Activated T-cell treated with anti-CD3 and anti-CD28 coated beads for 4 hours (primary cell): ENCODE data around the gene TMEM132D.
"Not testable (repeated sequence)": the region's sequence is repeated elsewhere in the genome, so short reads cannot be mapped to it uniquely, and the experiment has no call there.

Source experiments
- DNase-seq: peaks from one replicate; pipeline ENCODE4 v3.0.0-alpha.2; 2020

The TMEM132D gene

DNA sequence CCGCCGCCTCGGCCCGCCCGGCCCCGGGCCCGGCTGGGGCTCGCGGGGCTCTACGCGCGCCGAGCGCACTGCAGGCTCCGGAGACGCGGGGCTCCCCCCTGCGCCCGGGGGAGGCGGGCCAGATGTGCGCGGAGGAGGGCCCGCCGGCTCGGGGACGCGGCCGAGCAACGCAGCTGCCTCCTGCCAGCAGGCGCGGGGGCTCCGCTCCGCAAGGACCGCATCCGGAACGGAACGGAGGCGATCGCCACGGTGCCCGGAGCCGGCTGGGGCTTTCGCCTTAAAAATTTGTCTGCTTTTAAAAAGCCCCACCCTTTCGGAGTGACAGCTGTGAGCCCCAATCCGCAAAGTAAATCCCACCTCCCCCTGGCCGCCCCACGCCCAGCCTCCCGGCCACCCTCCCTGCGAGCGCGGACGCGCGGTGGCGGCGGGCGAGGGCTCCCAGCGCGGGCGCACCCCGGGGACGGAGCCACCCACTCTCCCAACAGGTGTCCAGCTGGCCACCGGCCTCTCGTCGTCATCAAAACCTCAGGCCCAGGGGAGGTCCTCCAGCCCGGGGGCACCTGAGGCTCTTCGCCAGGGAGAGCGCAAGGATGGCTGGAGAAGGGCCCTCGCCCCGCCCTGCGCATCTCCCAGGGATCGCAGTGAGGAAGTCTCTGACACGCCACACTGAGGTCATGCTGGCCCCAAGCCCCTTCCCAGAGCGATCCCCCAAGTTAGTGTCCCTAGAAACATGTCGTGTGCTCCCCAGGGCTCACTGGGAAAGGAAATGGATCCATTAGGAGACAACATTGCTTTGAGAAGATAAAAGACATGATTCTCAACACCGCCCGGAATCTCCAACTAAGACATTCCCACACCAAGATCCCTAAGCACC, at the start of gene TMEM132D:
Gene TMEM132D, minus strand, starts transcription at position 70 of the 874 bp plus-strand sequence.
- no peak for DNase-seq

DNA sequence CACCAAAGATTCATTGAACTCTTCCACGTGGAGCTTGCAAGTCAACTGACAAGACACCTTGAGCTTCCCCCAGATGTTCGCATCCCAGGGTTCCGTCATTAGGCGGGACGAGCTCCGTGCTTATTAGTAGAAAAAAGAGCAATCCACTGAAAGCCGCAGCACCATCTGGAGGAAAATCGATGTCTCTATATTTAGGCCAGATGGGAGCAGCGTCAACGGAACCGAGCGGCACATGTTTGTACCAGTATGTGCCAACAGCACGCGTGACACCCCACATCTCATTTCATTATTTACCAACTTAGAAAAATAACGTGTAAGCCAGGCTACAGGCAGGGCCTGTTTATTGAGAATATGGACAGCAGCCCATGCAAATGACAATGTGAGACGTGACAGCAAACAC, 45.8 kb upstream of the TMEM132D start:
- DNase-seq: no peak

DNA sequence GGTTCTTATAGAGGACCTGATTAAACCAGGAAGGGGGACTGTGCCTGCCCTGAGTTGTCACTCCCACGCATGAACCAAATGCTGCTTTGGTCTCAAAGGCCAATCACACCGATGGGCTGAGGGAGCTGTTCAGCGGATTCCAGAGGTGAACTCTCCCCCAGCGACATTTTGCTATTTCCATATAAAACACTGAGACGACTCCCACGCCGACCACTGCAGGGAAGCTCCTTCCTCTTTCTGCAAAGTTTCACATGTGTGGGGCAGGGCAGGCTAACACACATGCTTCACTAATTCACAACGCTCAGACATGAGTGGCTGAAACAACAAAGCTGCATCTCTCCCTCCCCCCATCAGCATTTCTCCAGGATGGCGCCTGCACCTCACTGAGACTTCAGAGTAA, 37.8 kb upstream of the TMEM132D start:
- no peak for DNase-seq

DNA sequence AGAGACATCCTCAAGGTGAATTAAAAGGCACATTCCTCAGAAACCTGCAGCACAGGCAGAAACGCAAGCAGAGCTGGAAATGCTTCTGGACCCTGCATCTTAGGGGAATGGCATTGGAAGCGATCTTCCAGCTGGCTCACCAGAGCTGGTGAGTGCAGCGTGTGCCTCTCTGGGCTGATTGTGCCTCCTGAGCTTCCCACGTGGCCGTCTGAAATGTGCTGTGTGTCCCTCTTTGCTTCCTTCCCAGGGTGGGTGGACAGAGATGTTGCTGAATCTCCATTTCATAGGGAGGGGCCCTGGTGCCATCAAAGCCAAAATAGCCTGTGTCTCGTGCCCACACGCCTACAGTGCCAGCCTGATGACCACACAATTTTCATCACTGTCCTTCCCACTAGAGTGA, 34.3 kb upstream of the TMEM132D start:
- DNase-seq: no peak

DNA sequence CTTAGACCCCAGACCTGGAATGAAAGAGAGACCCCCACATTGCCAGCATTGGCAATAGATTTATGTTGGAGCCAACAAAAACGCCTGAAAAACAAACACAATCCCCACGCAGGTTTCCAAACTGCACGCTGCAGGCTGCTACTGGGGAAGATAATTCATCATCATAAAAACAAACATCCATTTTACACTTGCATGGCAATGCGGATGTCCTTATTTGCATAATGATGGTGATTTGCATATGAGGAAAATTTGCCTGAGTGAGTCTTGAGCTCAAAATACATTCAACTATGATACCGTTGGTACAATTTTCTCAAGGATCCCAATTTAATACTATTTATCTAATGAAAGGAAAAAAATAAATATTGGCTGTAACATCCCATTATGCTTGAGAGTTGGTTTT, 33.6 kb upstream of the TMEM132D start:
- DNase-seq: no peak

DNA sequence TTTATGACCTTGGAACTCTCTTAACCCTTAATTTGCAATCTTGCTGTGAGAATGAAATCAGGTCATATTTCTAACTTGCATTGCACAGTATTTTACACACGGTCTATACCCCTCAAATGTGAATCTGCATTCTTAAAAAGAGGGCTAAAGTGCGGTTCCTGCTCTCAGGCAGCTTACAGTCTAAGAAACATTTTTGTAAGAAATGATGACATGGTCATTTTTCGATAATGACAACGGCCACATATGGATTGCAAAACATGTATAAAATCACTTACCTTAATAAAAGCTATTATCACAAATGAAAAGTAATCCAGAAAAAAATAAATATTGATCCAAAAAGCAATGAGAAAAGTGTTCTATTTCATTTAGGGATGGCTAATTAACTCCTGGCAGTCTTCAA, 24.8 kb upstream of the TMEM132D start:
- no peak for DNase-seq

DNA sequence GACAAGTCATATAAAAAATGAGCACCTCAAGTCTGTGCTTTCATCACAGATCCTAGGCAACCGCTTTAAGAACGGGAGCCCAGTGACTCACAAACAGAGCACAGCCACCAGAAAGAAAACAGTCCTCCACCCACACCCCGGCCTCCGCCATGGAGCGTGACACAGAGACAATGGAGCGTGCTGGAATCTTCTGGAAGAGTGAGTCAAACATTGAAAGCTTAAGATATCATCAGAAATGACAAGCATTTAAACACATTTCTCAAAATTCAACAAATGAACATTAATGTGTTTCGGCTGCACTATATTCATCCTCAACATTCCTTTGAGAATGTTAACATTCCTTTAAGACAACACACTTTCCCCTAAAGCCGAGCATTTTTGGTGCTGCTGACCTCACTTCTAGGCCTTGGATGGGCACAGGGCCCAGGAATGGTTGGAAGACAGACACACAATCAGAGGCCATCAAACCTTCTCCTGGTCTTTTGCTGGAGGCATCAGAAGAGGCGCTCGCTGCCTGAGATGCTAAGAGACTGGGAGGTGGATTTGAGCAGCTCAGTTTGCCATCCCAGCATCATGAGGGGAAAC, 23.6 kb upstream of the TMEM132D start:
- no peak for DNase-seq

DNA sequence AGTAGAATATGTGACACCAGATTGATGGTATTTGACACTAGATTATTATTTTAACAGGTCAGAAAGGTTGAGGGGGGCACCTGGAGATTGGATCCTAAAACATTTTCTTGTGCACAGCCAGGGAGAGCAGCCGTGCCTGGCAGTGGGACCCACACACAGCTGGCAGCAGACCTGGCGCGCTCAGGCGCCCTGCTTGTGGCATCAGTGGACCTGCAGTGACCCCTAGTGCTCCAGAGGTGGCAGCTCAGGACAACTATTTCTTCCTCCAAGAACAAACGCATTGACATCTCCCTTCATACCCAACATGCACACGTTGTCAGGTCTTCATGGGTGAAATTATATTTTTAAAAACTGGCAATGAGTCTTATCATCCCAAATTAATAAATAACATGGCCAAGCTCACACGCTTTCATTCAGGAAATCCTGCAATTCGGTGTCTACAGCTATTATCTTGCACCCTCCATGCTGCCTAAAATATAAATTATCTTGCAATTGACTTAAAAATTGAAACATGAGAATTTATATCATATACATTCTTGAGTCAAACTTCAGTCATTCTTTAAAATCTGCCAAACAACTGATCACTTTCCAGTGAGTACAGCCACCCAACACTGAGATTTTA, 7.7 kb upstream of the TMEM132D start:
- no peak for DNase-seq

DNA sequence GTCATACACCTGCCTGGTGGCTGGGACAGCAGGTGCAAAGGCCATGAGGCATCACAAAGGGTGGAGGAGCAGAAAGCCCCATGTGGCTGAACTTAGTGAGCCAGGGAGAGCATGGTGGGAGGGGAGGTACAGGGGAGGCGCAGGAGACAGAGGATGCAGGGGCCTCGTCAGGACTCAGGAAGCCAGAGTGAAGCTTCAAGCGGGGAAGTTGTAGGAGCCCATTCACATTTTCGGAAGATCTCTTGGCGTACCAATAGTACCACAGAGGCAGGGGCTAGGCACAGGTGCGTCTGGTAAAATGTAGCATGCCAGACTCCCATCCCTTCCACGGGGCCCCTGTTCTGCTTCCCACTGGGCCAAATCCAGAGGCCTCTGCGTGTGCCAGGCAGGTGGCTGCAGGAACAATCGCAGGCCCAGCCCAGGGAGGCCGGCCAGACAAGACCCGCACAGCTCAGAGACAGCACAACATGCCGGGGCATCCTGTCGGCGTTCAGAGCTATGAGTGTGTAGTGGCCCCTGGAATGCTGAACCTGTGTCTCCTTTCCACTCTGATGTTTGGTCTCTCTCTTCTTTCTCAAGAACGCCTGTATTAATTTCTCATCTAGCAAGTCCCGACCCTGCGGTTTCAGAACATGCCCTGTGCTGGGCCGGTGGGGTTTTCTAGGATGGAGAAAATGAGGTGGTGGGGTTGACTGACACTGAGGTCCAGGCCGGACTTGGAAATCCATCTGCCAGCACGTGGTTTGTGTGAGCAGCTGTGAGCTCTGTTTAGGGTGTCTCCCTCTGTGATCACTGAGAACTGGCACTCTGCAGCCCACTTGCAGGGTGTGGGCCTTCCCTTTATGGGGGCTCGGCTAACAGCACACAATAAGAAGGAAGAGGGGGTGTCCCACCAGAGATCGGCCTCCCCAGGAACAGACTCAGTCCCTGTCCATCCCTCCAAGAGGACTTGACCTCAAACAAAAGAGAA, 5.5 kb upstream of the TMEM132D start:
- DNase-seq: no peak

DNA sequence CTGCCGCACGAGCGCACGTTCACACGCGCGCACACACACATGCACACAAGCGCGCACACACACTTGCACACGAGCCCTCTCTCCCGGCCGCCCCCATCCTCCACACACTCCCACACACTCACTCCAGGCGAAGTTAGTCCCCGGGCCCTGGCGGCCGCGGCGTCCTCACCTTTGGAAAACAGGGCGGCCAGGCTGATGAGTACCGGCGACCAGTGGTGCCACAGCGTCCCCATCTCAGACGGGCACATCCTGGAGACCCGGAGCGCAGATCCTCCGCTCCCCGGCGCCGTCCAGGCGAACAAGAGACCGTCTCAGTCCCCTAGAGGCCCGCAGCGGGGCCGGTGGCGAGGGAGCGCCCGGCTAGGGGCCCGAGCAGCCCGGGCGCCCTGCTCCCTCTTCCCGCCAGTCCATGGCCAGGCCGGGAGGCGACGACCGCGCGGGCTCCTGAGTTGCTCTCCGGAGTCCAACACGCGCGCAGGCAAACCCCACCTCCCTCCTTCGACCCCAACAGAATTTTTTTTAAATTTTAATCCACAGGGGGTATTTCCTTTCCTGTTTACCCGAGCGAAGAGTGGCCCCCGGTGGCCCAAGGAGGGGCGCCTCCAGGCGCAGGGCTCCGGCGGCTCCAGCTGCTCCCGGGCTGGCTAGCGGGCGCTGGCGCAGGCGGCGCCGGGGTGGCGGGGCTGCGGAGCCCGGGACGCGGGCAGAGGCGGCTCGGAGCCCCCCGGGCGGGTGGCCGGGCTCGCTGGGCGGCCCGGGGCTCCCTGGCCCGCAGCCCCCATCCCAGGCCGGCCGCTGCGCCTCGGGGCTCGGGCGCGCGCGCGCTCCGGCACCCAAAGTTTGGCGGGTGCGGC, 506 bp downstream of the TMEM132D start:
- DNase-seq: no peak

DNA sequence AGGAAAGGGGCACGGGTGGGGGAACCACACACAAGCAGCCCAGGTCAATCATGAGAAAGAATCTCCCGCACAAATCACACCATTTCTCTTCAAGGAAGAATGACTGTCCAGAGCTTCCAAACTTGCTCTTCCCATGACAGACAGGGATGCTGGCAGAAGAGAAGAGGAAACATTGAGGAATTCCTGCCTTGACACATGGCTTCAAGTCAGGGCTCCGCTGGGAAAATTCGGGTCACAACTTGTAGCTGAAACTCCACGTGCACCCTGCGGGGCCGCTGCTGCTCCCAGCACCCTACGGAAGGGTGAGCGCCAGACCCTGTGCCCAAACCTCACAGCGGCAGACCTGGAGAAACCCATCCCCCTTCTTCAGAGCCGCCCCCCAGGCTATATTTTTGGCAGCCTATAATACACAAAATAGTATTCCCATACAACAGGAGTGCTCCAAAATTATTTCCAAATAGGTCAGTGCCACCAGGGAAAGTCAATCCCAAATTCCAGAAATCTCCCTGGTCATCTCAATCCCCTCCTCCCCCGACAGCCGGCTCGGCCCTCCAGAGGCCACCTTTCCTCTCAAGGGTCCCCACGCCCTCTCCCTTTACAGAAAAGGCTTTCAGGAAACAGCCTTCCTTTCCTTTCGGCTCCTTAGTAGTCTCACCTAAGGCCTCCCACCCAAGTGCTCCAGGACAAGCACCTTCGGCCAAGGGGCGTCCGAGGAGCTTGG, 1.3 kb downstream of the TMEM132D start:
- no peak for DNase-seq

DNA sequence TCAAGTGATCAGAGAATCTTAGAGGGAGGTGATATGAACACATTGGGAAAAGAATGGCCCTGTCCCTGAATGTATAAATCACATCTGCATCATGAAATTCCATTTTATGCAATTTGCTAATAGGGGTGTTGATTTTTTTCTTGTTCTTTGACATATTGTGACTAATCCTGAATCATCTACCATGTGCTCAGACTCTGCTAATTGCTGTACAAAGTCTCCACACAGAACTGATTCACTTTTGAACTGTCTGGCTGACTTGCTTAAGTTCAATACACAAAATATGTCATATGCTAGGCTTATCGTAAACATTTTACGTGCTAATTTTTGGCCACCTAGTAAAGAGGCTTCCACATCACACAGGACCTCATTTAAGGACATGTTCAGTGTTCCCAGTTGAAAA, 2.6 kb downstream of the TMEM132D start:
- no peak for DNase-seq

DNA sequence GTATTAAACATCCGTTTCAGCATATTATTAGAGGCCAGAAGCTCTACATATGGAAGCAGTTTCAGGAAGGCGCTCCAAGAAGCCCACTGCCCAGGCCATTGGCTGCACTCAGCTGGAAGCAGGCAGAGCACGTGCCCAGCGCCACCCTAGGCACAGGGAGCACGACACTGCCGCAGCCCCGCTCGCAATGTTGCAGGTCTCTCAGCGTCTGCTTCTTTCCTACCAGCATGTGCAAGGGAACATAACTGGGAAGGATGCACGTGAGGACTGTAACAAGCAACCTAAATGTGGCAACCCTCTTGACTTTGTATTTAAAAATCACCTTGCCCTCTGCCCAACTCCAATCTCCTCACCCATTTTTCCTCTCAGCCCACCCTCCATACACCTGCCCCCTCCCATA, 3.5 kb downstream of the TMEM132D start:
- DNase-seq: no peak

DNA sequence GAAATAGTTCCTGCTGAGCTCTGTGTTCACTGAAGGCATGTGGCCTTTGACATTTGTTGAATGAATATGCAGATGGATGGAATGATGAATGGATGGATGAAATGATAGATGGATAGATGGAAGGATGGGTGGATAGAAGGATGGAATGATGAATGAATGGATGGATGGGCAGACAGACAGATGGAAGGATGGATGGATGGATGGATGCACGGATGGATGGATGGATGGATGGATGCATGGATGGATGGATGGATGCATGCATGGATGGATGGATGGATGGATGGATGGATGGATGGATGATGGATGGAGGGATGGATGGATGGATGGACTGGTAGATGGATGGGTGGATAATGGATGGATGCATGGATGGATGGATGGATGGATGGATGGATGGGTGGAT, 4.8 kb downstream of the TMEM132D start:
- not testable (repeated sequence) for DNase-seq

DNA sequence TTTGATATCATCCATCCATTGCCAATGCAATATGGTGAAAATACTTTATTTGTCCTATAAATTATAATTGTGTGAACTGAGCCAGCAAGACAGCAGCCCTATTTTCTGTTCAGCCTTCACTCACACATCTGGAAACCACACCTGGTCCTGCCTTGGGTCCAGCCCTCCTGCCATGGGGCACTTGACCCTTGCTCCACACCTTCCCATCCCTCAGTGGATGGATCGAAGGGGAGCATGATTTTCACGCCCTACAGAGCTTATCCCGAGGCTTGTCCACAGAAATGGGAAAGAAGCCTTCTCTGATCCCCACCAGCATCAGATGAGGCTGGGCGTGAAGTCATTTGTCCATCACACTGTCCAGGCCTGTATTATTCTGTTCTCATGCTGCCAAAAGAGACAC, 10.1 kb downstream of the TMEM132D start:
- no peak for DNase-seq

DNA sequence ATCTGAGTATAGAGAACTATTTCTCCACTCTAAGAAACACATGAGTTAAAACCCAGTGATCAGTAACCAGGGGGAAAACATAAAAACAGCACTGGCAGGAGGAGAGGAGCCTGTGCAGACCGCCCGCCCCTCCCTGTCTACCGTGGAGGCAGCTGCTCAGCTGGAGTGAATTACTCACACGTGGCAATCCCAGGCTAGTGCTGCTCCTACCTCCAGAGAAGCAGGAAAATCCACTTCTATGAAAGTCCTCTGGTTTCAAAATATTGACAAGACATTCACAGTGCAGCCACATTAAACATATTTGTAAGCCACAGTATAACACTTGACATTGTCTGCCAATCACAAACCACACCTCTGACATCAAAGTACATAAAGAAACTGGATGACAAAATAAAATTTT, 16.7 kb downstream of the TMEM132D start:
- DNase-seq: no peak

DNA sequence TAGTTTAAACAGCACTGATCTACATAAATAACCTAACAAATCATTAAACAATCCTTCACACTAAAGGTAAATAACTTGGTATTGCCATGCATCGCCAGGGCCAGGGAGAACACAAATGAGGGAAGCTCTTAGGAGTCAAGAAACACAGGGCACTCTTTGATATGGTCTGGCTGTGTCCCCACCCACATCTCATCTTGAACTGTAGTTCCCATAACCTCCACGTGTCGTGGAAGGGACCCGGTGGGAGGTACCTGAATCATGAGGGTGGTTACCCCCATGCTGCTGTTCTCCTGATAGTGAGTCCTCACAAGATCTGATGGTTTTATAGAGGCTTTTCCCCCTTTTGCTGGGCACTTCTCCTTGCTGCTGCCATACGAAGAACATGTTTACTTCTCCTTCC, 17.3 kb downstream of the TMEM132D start:
- no peak for DNase-seq

DNA sequence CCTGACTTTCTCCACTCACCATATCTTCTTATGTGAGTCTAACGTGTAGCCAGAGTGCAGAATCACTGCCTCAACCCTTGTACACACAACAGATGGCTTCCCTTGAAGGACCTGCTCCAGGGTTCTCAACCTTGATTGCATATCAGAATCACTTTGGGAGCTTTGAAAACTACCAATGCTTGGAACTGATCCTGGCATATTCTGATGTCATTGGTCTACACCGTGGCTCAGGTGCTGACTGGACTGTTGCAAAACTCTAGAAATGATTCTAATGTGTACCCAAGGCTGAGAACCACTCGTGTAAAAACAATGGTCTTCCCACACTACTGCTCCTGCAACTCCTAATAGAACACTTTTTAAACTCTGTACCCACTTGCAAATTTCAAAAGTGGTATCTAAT, 18.5 kb downstream of the TMEM132D start:
- no peak for DNase-seq

DNA sequence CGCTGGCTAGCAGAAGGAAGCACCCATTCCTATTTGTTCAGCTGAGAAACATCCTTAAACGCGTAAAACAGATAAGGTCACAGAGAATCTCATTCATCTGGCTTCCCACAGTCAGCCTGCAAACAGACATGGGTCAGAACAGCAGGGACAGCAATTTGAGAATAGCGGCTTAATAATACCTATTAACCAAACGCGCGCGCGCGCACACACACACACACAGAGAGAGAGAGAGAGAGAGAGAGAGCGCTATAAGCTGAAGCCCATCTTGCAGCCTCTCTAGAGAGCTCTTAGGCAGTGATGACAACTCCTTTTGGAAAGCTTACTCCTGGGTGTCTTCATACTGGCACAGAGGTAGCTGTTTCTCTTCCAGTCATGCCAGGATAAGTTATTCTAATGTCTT, 26.4 kb downstream of the TMEM132D start:
- DNase-seq: no peak

DNA sequence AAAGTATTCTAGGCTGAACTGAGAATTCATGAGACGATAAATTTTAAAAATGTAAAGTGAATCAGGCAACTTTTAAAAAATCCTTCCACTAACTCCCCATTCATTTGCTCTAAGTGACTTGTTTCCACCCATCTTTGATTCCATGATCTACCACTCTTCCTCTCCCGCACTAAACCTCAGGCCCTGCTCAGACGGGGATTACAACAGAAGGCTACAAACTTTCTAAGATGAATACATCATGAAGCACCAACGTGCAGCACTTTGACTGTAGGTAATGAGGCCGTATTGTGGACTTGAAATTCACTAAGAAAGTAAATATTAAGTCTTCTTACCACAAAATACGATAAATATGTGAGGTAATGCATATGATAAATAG, 30.0 kb downstream of the TMEM132D start:
- no peak for DNase-seq

DNA sequence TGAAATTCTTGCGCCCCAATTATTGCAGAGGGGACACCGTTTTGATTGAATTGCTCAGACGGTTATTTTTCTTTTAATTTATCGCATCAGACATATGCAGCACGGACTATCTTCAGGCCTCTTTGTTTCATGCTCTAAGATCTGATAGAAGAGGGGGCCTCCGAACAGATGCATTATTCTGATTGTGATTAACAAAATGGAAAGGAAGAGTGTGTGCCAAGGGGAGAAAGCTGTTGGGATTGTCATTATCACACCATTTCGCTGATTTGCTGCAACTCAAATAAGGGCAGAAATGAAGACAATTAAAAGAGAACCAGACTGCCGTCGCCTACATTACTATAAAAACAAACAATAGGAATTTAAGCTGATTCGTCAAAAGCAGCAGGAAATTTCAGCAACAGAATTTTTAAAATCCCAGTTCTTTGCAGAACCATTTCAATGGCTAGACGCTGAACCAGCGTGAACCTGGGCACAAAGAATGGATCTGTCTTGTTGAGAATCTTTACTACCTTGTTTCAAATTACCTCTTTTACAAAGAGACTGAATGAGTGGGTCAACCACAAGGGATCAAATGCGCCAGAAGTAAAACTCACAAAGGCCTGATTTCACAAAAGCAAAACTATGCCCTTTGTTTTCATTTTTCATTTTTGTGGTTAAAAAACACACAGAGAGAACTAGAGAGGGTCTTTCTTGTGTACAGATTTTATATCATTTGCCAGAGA, 30.6 kb downstream of the TMEM132D start:
- DNase-seq: no peak
